Raji (cell line): ENCODE measurements around the gene SORT1.

Source experiments
- POLR2A ChIP-seq: IDR thresholded peaks from 2 replicates; pipeline ENCODE4 v1.6.1; 2011; ENCODE audit warnings: low read depth, low read length, control low read depth; ENCODE audit not compliant: insufficient read depth

SORT1 gene

DNA sequence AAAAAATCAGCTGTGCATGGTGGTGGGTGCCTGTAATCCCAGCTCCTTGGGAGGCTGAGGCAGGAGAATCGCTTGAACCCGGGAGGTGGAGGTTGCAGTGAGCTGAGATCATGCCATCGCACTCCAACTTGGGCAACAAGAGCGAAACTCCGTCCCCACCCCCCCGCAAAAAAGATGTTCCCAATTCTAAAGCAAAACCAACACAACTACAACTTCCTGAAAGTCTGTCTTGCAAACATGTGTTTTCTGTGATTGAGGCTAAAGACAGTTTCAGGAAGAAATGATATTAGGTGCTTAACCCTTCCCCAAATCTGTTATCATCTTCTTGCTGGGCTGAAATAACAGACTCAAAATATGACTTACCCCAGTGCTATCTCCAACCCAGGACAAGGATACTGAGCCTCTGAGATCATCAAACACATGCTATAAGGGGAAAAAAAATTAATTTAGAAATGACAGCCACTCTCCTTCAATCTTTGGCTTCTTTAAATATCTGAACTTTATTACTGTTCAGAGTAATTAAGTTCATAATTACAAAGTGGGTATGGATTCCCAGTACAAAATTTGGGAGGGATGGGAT is 28.5 kb downstream of the SORT1 start:
- TF ChIP-seq POLR2A, result no peak

DNA sequence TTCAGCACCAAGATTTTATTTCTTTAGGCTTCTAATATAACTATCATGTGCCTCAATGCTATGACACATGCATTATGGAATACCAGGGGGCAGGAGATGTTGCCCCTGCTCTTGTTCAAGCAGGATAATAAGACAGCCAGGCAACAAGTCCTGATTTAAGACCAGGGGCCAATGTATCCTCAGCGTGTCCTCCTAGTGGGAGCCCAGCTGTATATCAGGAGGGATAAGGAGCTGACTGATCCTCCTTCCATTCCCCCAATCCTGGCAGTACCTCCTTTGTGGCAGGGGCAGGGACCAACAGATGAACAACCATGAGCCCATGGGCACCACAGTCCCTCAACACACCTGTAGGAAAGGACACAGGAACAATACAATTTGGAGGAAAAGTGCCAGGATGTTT is 29.3 kb downstream of the SORT1 start:
- no peak for TF ChIP-seq POLR2A

DNA sequence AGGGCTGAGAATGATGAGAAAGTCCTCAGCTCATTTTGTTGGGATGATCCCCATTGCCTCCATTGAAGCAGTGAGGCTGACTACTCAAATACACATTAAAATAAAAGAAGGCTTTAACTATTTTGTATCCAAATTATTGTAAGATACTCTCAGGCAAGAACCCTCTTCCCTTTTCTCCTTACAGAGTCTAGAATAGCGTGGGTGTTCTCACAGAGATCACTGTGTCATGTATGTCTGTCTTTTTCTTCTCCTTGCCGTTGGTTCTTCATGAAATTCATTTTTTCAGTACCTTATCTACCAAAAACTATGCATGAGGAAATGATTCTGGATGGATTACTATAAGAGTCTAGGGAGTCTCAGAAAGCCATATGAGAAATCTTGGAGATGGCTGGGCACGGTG is 30.1 kb downstream of the SORT1 start:
- TF ChIP-seq POLR2A, result no peak

DNA sequence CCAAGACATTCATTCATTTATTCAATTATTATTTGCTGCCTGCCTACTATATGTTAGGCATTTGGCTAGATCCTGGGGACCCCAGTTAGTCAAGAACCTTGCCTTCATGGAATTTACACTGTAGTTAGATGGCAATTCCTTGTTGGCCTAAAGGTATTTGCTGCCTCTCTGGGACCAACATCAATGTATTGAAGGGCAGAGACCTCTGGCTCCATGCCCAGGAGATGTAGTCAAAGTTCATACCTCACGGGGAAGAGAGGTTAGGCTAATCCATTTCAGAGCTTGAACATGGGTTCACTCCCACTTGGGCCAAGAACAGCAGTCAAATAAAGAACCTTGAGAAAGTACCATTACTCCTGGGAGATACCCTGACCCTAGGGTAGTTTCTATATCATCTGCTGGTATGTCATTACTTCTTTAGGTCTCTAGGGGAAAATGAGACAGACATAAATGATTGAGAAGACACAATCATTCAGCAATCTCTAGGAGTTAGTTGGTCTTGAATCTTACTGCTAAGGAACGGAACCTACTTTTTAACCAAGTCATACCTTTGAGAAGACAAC is 32.0 kb downstream of the SORT1 start:
- TF ChIP-seq POLR2A, result no peak

DNA sequence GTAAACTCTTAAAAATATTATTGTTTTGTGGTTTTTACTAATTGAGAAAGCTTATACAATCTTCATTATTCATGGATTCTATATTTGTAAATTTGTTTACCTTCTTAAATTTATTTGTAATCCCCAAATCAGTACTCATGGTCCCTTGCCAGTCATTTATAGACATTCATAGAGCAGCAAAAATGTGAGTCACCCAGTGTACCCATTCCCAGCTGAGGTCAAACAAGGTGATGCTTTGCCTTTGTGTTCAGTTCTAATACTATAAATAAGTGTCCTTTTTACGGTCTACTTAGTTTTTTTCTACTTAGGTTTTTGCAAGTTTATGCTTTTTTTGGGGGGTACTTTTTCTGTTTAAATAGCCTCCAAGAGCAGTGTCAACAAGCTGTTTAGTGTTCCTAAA is 36.1 kb downstream of the SORT1 start:
- TF ChIP-seq POLR2A, result no peak

DNA sequence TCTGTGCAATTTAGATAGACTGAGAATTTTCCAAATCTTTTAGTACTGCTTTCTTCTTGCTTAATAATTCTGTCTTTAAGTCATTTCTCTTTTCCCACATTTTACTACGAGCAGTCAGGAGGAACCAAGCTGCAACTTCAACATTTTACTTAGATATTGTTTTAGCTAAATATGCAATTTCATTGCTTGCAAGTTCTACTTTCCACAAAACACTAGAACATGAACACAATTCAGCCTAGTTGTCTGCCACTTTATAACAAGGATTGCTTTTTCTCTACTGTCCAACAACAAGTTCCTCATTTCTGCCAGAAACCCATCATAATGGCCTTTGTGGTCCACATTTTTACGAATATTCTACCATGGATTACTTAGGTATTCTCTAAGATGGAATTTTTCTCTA is 36.6 kb downstream of the SORT1 start:
- TF ChIP-seq POLR2A, result no peak

DNA sequence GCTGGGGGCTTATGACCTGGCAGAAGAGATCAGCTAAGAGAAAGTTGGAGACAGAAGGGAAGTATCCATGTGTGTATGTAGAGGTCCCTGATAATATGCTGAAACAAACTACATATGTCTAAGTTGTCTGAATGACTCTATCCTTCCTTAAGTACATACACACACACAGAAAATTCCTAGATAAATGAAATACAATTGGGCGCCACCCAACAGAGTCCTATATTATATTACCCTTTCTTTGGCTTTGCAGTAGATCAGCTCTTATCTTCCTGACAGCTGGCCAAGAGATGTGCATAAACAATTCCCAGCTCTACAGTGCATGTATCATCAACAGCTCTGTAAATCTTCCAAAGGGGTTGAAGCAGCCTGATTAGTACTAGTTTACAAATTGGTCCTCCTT is 40.1 kb downstream of the SORT1 start:
- TF ChIP-seq POLR2A, result no peak

DNA sequence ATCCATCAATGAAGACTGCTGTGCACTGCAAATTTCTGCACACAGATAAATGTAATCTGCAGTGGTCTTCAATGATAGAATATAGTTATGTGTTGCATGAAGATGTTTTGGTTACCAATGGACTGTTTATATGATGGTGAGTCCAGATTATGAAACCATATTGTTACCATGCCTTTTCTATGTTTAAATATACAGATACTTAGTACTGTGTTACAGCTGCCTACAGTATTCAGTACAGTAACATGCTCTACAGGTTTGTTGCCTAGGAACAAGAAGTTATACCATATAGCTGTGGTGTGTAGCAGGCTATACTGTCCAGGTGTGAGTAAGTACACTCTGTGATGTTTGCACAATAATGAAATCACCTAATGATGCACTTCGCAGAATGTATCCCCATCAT is 40.8 kb downstream of the SORT1 start:
- no peak for TF ChIP-seq POLR2A

DNA sequence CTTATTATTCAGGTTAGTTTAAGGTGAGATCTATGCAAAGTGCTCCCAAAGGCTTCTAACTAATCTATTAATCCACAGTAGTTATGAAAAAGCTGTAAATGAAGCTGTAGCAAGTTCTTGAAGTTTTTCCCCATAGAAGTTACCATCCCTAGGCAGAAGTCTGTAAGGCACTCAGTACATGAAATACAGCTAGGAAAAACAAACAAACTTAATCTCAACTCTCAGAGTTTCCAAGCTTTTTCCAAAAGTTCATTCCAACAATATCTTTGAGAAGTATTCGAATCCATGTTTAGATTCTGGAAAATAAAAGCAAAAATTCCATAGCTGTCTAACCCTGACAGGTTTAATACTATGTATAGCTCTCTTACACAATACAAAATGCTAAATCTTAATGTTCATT is 41.2 kb downstream of the SORT1 start:
- no peak for TF ChIP-seq POLR2A

DNA sequence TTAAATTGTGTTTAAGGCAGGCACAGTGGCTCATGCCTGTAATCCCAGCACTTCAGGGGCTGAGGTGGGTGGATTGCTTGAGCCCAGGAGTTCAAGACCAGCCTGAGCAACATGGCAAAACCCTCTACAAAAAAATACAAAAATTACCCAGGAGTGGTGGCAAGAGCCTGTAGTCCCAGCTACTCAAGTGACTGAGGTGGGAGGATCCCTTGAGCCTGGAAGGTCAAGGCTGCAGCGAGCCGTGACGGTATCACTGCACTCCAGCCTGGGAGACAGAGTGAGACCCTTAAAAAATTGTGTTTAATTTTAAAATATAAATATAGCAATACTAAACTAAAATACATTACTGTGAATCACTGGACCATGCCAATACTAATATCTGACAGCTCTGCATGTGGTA is 42.8 kb downstream of the SORT1 start:
- no peak for TF ChIP-seq POLR2A

DNA sequence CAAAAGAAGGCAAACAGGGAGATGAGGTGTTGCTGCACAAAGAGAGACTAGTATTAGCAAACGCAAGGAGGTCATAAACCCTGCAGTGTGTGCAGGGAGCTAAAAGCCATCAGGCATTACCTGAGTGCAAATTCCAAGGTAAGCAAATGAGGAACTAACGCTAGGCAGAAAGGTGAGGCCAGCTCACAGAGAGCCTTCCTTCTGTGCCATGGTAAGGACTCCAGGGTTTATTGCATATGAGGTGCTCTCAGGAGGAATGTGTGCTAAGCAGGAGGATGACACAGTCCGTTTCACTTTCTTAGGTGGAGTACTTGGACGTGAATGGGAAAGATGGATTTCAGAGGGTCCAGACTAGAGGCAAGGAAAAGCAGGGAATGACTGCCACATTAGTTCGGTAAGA is 46.3 kb downstream of the SORT1 start:
- TF ChIP-seq POLR2A, result no peak

DNA sequence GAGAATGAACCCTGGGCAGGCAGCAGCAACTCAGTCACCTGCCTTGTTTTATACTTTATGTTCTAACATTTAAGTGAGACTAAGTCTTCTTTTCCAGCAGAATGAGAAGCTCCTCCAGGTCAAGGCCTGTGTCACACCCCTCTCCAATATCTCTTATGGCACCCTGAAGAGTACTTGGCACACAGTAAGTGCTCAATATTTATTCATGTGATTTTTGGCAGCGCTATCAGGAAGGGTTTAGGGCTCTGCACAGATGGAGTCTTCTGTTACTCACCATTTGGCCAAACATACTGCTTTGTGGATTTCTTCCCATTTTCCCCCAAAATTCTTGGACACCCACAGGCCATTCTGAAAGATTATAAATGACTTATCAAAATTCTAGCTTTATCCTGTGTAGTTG is 47.1 kb downstream of the SORT1 start:
- TF ChIP-seq POLR2A, result no peak

DNA sequence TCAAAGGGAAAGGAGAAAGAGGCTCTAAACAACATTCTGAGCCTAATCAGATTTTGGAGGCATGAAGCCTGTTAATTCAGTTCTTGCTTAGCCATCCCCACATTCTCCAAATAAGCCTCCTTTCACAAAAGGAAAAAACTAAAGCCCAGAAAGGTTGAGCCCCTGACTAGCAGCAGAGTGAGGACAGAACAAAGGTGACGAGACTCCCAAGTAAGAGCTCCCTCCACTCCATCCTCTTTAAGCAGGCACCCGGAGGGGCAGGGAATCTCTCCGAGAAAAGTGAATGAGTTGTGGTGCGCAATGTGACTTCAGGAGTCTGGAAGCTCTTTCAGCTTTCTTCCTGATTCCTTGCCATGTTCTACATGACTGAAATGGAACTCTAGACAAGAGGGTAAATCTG is 47.5 kb downstream of the SORT1 start:
- TF ChIP-seq POLR2A, result no peak

DNA sequence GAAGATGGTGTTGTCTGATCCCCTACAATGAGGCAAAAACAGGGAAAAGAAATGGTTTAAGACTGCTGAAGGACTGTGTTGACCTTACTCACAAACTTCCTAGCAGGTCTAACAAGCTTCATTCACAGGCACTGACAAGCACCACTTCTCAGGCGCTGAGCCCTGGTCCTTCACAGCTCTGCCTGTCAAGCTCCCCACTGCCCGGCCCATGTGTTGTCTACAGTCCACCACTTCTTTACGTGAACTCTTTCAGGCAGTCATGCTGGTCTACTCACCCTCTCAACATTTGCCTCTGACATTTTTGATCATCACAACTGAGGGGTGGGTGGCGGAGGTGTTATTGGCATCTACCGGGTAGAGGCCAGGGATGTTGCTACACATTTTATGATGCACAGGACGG is 50.2 kb downstream of the SORT1 start:
- TF ChIP-seq POLR2A, result no peak

DNA sequence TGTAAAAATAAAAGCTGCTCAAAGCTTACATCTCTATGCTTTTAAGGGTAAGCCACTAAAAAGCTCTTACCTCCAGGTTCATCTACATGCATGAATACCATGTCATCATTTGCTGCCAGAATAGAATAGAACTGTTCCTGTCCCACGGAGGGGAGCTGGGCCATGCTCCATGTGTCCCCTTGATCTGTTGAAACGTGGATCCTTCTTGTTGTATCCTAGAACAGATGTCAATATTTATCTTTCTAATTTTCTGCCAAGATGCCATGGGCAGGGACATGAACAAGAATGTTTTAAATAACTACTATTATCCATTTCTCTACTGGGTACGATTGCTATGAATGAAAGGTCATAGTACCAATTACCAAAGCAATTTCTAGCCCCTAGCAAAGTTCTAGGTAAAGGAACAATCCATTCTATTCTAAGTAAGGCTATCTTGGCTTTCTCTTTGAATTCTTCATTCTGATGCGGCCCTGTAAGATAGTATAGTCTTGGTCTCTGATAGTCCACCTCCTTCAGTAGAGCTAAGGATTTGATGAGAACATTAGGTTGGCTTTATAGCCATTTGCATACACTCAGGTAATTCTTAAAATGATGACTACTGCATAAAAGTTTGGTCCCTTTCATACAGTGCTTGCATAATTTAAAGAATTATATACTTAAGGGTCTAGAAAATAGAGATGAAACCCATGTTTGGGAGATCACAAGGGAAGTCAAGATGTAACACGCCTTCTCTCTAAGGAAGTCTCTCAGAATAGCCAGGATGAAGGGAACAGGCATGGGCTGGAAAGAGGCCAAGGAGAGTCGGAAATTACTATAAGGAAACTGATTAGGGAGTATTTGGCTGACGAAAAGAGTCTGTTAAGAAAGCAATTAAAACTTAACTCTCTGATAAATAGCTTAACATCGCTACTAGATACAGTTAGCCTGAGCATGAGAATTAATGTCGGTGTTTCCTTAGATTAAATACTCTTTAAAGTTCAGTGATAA is 55.5 kb downstream of the SORT1 start:
- TF ChIP-seq POLR2A, result no peak

DNA sequence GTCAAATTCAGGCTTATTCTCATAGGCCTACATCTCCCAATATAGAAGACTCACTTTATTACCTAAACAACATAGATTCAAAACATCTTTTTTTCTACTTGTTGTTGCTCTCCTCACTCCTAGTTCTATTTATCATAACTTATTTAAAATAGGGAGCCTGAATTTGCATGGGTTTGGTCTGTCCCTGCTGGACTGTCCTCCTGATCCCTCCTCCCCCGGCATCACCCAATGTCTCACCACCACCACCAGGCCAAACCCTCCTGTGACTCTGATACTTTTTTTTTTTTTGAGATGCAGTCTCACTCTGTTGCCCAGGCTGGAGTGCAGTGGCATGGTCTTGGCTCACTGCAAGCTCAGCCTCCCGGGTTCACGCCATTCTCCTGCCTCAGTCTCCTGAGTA is 59.1 kb downstream of the SORT1 start:
- no peak for TF ChIP-seq POLR2A
